Kidney tubule cell (primary cell): ENCODE measurements around the gene NMD3.
A peak's percentile ranks its signal among the peaks of the same experiment; 100 is the strongest.

Source experiments
- DNase-seq: peaks from one replicate; pipeline ENCODE4 v3.0.0-alpha.2; 2018; ENCODE audit warnings: low spot score

Gene NMD3

DNA sequence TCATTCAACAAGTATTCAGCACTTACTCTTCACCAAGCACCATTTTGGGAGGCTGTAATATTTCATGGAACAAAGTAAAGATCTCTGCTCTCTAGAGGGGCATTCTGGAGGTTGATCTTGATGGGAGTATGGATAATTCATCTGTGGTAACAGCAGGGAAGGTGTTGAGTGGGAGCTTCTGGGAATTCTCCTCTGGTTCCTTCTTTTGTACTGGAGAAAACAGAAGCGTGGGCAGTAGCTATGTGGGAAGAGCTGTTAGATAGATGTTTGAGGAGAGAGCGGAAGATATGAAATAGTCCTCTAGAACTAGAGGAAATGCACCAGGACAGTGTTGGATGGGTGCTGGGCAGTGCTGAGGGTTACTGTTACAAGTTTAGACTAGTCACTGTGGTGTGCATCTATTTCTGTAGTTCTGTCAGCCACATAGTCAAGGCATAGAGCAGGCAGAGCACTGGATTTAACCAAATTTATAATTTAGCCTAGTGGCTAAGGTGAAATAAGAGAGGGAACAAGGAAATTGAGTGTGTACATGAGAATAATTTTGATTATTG lies 9.6 kb downstream of the NMD3 start:
- no peak for DNase-seq

DNA sequence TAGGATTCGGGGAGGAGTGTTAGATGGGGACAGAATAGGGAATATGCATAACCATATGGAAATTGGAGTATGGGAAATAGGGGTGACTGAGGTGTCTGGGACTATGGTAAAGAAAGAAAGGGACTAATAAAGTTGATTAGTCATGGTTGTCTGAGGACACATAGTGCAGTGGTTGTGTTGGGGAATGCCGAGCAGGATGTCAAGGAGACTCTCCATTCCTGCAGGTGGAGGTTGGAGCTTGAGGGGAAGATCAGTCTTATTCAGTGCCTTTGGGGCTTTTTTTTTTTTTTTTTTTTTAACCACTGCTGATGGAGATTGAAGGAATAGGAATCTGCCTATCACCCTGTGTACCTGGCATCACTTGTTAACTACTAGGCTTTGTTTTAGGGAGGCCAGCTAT lies 10.8 kb downstream of the NMD3 start:
- peak; percentile 44 for DNase-seq

DNA sequence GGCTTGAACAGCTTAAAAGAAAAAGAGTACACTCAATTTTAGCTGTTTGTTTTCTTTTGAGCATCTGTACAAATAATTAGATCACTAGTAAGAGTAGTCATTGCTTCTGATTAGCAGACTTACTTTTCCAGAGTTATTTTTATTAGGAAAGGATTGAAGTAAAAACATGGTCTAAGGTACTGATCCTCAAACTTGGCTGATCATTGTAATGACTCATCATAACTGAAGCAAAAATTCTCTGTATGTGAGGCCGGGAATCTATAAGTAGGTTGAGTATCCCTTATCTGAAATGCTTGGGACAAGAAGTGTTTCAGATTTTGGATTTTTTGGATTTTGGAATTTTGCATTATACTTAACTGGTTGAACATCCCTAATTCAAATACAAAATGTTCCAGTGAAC lies 12.4 kb downstream of the NMD3 start:
- DNase-seq: no peak

DNA sequence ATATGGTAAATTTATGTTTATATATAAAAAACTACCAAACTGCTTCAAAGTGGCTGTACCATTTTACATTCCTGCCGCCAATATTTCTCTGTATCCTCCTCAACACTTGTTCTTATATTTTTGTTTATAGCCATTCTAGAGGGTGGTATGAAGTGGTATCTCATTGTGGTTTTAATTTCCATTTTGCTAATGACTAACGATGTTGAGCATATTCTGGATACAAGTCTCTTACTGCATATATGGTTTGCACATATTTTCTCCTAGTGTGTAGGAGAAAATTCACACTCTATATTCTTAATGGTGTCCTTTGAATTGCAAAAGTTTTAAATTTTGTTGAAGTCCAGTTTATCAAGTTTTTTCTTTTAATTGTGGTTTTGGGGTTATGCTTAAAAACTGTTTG lies 15.1 kb downstream of the NMD3 start:
- DNase-seq: no peak

DNA sequence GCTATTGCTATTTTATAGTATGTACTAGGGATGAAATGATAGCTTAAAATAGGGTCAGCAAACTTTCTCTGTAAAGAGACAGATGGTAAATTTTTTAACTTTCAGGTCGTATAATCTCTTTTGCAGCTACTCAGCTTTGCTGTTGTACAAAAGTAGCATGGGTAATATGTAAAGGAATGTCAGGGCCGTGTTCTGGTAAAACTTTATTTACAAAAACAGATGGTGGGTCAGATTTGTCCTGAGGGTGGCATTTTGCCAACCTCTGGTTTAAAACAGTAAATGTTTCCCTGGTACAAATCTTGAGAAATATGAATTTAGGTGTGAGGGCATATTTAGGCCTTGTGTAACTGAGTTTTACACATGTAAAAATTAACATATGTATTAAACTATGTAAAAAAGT lies 18.6 kb downstream of the NMD3 start:
- no peak for DNase-seq

DNA sequence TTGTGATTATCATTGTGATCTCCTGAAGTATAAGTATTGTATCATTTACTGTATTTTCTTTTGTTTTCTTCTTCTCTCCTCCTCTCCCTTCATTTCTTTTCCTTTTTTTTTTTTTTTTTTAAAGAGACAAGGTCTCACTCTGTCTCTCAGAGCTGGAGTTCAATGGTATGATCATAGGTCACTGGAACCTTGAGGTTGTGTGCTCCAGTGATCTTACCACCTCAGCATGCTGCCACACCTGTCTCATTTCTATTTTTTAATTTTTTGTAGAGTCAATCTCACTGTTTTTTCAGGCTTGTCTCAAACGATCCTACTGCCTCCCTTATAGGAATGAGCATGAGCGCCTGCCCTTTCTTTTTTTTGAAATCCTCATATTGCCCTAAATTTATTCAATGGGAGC lies 23.4 kb downstream of the NMD3 start:
- no peak for DNase-seq

DNA sequence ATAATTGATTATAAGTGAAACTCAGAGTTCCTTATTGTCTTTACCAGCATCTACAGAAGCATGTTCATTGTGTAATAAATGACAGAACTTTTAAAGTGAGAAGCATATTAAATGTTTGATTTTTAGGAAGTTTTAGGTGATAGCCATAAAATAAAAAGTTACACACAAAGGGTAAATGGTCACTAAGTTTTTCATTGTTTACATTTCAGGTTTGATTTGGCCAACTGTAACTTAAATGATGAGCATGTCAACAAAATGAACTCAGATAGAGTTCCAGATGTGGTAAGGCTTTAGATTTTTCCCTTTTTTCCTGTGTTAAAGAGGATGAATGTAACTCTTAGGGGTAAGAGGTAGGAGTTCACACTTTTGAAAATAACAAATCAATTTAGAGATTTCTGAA lies 25.9 kb downstream of the NMD3 start:
- DNase-seq: no peak

DNA sequence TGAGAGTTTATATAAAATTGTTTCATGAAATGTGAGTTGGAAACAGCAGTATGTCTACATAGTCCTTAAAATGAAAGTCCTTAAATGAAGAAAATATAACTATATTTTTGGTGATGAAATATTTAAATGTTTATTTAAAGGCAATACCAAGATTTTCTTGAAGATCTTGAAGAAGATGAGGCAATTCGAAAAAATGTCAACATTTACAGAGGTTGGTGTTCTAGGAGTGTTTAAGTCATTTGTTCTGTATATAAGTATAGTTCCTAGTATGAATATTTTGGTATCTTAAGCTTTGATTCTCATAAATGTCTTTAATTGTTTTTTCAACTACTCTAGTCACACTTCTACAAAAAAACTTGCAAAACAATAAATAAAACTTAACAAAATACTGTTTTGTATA lies 29.0 kb downstream of the NMD3 start:
- DNase-seq: no peak

DNA sequence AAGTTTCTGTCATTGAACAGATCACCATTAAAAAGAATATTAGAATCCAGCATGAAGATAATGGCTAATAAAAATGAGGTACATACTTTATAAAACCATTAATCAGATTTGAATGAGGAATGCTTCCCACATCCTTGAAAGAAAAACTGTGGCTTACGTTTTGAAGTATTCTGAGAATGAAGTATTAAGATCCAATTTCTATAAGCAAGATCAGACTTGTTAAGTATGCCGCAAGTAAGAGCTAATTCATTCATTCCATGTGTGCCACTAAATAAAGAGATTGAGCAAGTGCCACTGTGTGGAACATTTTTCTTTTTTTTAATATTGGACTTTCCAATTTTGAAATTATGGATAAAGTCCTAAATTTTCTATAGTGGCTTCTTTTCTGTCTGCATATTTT lies 30.6 kb downstream of the NMD3 start:
- DNase-seq: no peak

DNA sequence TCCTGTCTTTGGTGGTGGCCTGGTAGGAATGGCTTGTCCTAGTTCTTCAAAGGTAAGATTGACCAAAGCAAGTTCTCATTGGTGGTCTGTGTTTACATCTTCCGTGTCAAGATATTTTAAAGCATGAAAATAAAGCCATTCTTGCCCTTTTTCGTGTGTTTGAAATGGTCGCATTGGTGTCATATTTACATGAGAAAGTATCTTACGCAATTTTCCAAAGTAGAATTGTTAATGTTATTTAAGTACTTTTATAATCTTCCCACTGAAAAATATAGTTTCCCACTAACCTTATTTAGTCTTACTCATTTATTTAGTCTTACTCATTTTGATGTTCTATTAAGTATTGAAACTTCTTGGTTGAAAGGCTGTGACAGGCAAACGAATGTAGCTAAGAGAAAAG lies 31.0 kb downstream of the NMD3 start:
- DNase-seq: no peak

DNA sequence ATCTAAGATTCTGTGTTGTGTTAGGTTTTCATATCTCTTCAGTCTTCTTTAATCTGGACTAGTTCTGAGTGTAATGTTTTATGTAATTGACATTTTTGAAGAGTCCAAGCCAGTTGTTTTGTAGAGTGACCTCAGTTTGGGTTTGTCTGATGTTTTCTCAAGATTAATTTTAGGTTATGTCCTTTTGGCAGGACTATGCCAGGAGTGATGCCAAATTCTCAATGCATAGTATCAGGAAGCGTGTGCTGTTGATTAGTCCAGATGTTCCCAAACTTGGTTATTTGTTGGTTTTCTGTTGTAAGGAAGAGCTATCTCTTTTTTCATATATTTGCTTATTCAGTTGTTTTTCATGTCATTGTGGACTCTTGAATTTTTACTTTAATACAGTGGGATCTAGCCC lies 32.6 kb downstream of the NMD3 start:
- no peak for DNase-seq

DNA sequence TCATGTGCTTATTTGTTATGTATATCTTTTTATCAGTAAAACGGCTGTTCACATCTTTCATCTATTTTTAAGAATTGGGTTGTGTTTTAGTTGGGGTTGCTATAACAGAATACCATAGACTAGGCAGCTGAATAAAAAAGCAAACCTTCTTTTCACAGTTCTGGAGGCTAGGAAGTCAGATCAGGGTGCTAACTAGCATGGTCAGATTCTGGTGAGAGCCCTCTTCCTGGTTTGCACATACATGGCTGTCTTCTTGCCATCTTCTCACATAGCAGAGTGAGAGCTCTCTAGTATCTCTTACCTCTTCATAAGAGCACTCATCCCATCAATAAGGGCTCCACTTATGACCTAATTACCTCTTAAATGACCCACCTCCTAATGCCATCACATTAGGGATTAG lies 33.8 kb downstream of the NMD3 start:
- no peak for DNase-seq

DNA sequence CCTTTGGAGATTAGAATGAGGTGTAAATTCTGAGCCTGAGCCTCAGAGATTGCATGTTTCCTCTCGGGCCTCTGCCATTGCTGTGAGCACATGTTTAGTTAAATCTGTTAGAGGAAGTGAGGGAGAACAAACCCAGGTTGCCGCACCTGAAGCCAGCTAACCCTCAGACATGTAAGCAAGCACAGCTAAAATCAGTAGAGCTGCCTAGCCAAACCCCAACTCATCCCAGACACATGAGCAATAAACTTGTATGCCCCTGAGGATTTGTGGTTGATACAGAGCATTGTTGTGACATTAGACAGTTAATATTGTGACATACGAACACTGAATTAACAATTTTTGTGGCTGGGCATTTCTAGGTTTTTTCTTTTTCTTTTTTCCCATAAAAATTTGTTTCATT lies 41.9 kb downstream of the NMD3 start:
- DNase-seq: peak; percentile 37

DNA sequence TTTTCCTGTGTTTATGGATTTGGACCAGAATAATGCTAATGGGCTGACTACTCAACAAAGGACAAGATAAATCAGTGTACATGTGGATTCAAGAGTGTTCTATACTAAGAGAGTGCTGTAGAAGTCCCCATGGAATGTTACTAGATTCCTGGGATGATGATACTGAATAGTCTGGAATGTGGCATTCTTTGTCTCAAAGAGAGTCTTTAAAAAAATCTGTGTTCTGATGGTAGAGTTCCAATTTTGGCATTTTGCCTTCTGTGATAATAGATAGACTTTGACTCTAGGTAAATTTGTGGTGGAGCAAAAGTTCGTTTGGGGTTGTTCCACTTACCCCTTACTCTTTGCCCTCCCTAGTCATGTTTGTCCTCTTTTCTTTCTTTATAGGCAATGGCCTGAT lies 43.7 kb downstream of the NMD3 start:
- peak; percentile 32 for DNase-seq

DNA sequence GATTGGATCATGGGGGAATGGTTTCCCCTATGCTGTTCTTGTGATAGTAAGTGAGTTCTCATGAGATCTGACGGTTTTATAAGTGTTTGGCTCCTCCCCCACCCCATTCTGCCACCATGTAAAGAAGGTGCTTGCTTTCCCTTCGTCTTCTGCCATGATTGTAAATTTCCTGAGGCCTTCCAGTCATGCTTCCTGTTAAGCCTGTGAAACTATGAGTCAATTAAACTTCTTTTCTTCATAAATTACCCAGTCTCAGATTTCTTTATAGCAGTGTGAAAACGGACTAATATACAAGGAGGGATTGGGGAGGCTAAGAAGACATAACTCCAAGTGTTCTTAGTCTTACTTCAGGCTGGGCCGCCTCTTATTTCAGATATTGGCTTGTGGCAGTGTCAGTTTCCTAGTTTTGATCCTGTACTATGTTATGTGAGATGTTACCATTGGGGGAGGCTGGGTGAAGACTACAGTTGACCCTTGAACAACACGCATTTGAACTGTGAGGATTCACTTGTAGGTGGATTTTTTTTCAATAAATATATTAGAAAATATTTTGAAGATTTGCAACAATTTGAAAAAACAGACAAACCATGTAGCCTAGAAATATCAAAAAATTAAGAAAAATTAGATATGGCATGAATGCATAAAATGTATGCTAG lies 44.9 kb downstream of the NMD3 start:
- DNase-seq: peak; percentile 2

DNA sequence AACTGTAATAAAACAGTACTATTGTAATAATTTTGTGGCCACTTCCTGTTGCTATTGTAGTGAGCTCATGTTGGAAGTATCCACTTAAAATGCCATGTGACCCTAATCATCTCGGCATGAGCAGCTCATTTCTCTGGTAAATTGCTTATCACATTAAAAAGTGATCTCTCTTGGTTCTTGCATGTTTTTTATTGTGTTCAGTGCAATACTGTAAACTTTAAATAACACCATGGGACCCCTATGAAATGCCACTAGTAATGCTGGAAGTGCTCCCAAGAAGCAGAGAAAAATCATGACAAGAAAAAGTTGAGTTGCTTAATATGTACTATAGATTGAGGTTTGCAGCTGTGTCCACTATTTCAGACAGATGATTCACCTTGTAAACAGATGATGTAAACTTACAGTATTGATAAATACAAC lies 45.6 kb downstream of the NMD3 start:
- DNase-seq: peak; percentile 73

DNA sequence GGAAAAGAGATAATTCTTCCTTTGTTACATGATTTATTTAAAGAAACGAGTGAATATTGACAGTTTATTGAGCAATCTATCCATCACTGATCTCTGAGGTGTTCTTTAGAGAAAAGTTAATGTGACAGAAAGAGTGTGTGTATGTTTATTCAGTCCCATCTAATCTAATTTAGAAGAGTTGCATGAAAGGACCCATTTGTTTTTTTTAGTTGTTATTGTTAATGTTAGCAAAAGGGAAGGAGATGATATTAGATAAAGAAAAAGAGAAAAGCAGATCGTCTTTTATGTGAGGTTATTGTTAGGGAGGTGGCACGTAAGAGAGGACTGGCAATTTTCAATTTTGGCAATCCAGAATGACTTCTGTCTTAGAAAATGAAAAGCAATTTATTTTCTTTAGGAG lies 46.5 kb downstream of the NMD3 start:
- no peak for DNase-seq

DNA sequence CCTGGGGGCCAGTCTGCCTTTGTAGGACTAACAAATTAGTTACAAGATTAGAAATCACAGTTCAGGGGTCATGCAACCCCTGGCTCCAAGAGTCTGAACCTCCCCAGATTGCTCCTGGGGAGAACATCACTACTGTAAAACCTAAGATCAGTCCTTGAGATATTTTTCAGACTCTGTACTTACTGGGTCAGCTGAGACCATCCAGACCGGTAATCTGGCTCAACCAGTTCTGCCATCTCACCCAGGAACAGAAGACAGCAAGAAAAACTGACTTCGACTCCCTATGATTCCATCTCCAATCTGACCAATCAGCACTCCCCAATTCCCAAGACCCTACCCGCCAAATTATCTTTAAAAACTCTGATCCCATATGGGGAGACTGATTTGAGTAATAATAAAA lies 47.5 kb downstream of the NMD3 start:
- DNase-seq: no peak

DNA sequence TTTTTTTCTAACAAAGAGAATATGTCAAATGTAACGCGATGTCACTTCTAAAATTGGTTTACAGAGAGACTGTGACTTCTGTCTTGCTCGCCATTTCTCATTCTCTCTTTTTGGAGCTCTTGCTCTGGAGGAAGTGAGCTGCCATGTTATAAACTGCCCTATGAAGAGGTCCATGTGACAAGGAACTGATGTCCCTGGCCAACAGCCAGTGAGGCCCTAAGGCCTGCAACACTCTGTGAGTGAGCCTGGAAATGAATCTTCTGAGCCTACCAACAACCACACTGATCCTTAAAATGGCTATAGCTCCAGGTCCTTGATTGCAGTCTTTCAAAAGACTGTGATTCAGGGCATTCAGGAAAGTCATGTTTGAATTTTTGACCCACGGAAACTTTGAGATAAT lies 49.9 kb downstream of the NMD3 start:
- no peak for DNase-seq

DNA sequence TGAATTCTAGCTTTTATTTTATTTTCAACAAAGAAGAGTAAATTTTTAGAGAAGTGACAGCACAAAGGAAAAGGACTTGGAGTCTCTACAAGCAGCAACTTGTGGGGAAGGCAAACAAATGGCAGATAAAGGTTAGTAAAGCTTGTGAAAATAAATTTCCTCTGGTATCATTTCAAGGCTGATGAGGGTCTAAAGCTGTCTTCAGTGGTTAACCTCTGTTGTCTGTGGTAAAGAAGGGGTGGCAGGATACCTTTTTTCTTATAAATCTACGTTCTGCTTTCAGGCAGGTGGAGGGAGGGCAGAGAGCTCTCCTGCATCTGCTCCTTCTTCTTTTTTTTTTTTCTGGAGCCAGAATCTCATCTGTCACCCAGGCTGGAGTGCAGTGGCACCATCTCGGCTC lies 50.5 kb downstream of the NMD3 start:
- DNase-seq: no peak

DNA sequence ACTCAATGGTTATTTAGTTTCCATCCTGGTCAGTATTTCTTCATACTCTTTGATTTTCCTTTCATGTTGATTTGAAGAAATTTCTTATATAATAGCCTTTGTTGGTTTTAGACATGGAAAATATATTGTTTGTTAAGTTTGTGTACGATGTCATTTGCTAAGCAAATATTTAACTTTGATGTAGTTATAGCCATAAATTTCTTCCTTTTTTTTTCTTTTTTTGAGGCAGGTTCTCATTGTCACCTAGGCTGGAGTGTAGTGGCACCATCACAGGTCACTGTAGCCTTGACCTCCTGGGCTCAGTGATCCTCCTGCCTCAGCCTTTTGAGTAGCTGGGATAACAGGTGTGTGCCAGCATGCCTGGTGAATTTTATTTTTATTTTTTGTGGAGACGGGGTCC lies 51.4 kb downstream of the NMD3 start:
- no peak for DNase-seq

DNA sequence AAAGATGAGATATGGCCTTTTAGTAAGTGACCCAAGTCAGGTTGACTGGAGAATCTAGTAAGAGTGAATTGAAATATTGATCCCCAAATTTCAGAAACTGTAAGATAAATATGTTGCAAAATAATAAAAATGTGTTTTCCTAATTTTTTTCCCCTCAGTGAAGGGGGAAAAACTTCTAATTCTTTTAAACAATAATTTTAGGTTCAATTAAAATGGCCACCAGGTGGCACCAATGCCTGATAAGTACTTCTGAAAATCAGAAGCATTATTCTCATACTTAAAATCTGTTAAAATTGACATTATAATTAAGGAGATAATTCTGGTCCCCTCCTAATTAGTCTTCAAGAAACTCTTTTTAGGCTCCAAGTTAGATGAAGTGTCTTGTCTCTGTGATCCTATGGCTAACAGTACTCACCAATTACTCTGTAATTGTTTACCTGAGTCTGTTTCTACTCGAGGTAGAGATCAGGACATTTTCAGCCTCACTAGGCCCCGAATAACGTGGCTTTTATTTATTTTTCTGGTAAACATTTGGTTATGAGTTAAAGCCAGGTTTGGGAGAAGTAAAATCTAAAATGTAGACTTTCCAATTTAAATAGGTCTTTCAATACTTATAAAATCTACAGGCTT lies 52.6 kb downstream of the NMD3 start:
- peak; percentile 43 for DNase-seq

DNA sequence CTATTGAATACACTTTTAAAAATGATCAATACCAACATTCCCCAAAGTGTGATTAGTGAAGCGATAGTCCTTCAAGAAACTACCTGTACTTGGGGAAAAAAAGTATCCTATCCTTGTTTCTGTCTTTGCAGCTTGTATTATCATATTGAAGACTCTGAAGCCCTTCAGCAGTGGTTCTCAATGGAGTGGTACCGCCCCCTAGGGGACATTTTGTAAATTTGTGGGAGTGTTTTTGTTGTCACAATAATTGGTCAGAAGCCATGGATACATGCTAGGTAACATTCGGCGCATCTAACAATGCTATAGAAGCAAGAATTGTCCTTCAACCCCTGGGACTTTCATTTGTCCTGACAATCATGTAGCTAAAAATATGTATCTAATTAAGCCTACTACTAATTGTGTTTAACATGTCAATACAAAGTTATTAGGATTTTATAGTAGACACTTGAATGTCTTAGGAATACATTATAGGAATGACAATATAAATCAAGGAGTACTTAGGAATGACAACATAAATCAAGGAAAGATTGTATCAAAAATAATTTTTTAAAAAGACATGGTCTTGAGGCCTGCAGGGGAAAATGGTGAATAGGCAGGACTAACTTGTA lies 53.7 kb downstream of the NMD3 start:
- peak; percentile 68 for DNase-seq

DNA sequence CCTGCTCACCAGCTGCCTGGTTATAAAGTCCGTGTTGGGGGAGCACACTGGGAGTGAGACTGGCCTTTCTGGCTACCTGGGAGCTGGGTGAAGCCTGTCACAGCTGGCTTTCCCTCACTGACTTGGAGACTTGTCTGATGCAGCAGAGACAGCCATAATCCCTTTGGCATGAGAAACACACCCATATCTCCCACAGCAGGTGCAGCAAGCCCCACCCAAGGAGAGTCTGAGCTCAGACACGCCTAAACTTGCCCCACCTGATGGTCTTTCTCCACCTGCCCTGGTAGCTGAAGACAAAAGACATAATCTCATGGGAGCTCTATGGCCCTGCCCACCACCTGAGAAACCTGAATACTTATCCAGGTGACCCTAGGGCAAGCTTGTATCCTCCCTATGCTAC lies 54.8 kb downstream of the NMD3 start:
- no peak for DNase-seq
